Lung (tissue), 12 donors: Measurements from ENCODE around the gene SCGB3A1. TPM values are rescaled to one million over a fixed set of nuclear protein-coding genes. Genes with fewer than 3 reads are reported as not detected.
A peak's percentile ranks its signal among the peaks of the same experiment; 100 is the strongest.

Experiments used
- ATAC-seq: fragments of 200-7000 bp; cut with Tn5 transposase; one replicate; pipeline ENCODE4 v1.9.1; 2020; ENCODE audit warnings: moderate number of reproducible peaks; ENCODE audit not compliant: insufficient read depth, low FRiP score
- DNase-seq, 3 donors: peaks; one replicate each; pipeline ENCODE4 v3.0.0-alpha.2; 2013 to 2017
- H3K27ac ChIP-seq, 2 donors: one replicate each; pipeline ENCODE4 v1.5.1; 2013; ENCODE audit warnings: mild to moderate bottlenecking in 2 of 2, moderate library complexity in 2 of 2, control low read depth in 1 of 2, inconsistent platforms in 1 of 2, low read depth in 1 of 2, low read length in 1 of 2
- H3K27me3 ChIP-seq, 3 donors: one replicate each; pipeline ENCODE4 v1.5.1; 2013; ENCODE audit warnings: low read length in 2 of 3; ENCODE audit not compliant: control insufficient read depth in 3 of 3, insufficient read depth in 3 of 3
- H3K36me3 ChIP-seq, 4 donors: one replicate each; pipeline ENCODE4 v1.5.1; 2013; ENCODE audit warnings: low read length in 4 of 4, mild to moderate bottlenecking in 1 of 4, moderate library complexity in 1 of 4; ENCODE audit not compliant: control insufficient read depth in 4 of 4, insufficient read depth in 4 of 4
- H3K4me1 ChIP-seq, 5 donors: one replicate each; pipeline ENCODE4 v1.5.1; 2013; ENCODE audit warnings: low read length in 5 of 5, mild to moderate bottlenecking in 2 of 5, moderate library complexity in 1 of 5; ENCODE audit not compliant: control insufficient read depth in 5 of 5, insufficient read depth in 5 of 5
- H3K4me3 ChIP-seq: one replicate; pipeline ENCODE4 v1.5.1; 2013; ENCODE audit warnings: mild to moderate bottlenecking, control low read depth, moderate library complexity
- H3K9ac ChIP-seq, 2 donors: one replicate each; pipeline ENCODE4 v1.5.1; 2013; ENCODE audit warnings: low read length in 2 of 2, control low read depth in 1 of 2; ENCODE audit not compliant: insufficient read depth in 1 of 2
- H3K9me3 ChIP-seq, 4 donors: one replicate each; pipeline ENCODE4 v1.5.1; 2013; ENCODE audit warnings: low read length in 3 of 4, mild to moderate bottlenecking in 1 of 4, moderate library complexity in 1 of 4; ENCODE audit not compliant: control insufficient read depth in 4 of 4, insufficient read depth in 3 of 4
- CTCF ChIP-seq: IDR thresholded peaks from 2 replicates; pipeline ENCODE4 v1.5.1; 2012; ENCODE audit warnings: mild to moderate bottlenecking; ENCODE audit errors: control extremely low read depth, extremely low read depth
- WGBS, 2 donors: extraction: QIAGEN DNeasy Blood & Tissue Kit; methylation state at CpG; one replicate each; pipeline ENCODE4 v1.1.7; 2013; 5-methylcytosine and 5-hydroxymethylcytosine counted together
- polyA plus RNA-seq, 2 donors: library from polyadenylated mRNA; stranded (reverse); fragments of 200-250 nt; gene quantifications; one replicate each; pipeline ENCODE4 v1.2.1, GENCODE V29; 2013
- total RNA-seq, 2 donors: library from RNA; depleted of rRNA in 1 of 2; stranded (reverse); fragments of >200 nt in 1 of 2; gene quantifications; one replicate each; pipeline ENCODE4 v1.2.1, GENCODE V29; 2014 to 2021
- donor health status: control.
- donor health status: control.
- donor health status: Bipolar disorder and iron deficiency.
- donor health status: healthy.
- donor health status: DM: yes; HTN: yes; CAD: no.

The SCGB3A1 gene
- total and polyA plus RNA-seq, 4 donors, result 119 to 3,799 (median 1,024) TPM

- Histone ChIP-seq H3K9me3 (peaks cover 0 to 3% (median 0%) of the 10 kb centered on the region in 4 donors), H3K9ac (no peak overlapping the region), H3K27ac (peak overlapping the region in 1 of 2 donors; percentile 7), H3K4me1 (peaks cover 0 to 15% (median 0%) of the 10 kb centered on the region in 5 donors), H3K27me3 (peaks cover 4 to 9% (median 4%) of the 10 kb centered on the region in 3 donors), H3K4me3 (no peak overlapping the region), H3K36me3 (no peaks in the 10 kb centered on the region)
- DNase-seq (no peak), ATAC-seq (no peak)
- WGBS, 2 donors, result 79 to 92% methylated on average over 2 of the region's 2 CpGs
- TF ChIP-seq CTCF, result no peak
Observed at GRCh38 chr5:180595046-180595379, 3.7 kb upstream of the SCGB3A1 start.

- WGBS, 2 donors, result 89 to 93% methylated on average over 17 of the region's 17 CpGs
- DNase-seq (no peak), ATAC-seq (no peak)
- Histone ChIP-seq H3K27me3 (peaks cover 4 to 9% (median 9%) of the 10 kb centered on the region in 3 donors), H3K9ac (no peak overlapping the region), H3K9me3 (peaks cover 0 to 3% (median 0%) of the 10 kb centered on the region in 4 donors), H3K4me3 (no peak overlapping the region), H3K4me1 (peaks cover 0 to 17% (median 0%) of the 10 kb centered on the region in 5 donors), H3K36me3 (no peaks in the 10 kb centered on the region), H3K27ac (no peak overlapping the region)
- TF ChIP-seq CTCF, result no peak
Observed at GRCh38 chr5:180594311-180595045, 3.2 kb upstream of the SCGB3A1 start.

GRCh38 chr5:180593446-180594206, 2.3 kb upstream of the SCGB3A1 start:
- H3K27ac ChIP-seq, result no peak overlapping the region
- ATAC-seq (no peak), DNase-seq (no peak)
- H3K27me3 ChIP-seq, result peaks cover 4 to 14% (median 12%) of the 10 kb centered on the region in 3 donors
- no peak overlapping the region for H3K4me3 ChIP-seq
- peaks cover 0 to 17% (median 0%) of the 10 kb centered on the region in 5 donors for H3K4me1 ChIP-seq
- peaks cover 0 to 3% (median 0%) of the 10 kb centered on the region in 4 donors for H3K9me3 ChIP-seq
- WGBS, 2 donors, result 84 to 94% methylated on average over 19 of the region's 19 CpGs
- H3K9ac ChIP-seq, result no peak overlapping the region
- no peak for TF ChIP-seq CTCF
- H3K36me3 ChIP-seq, result no peaks in the 10 kb centered on the region
